HG02642 (cell line): ENCODE data around the gene RNF115.
A peak's percentile ranks its signal among the peaks of the same experiment; 100 is the strongest.
"Not testable (repeated sequence)": the region's sequence is repeated elsewhere in the genome, so short reads cannot be mapped to it uniquely, and the experiment has no call there.

Experiments
- ATAC-seq: cut with Tn5 transposase; IDR thresholded peaks from one replicate; pipeline ENCODE4 v1.9.1; 2021; ENCODE audit warnings: mild to moderate bottlenecking; ENCODE audit not compliant: unreplicated experiment, poor library complexity

Gene RNF115

DNA sequence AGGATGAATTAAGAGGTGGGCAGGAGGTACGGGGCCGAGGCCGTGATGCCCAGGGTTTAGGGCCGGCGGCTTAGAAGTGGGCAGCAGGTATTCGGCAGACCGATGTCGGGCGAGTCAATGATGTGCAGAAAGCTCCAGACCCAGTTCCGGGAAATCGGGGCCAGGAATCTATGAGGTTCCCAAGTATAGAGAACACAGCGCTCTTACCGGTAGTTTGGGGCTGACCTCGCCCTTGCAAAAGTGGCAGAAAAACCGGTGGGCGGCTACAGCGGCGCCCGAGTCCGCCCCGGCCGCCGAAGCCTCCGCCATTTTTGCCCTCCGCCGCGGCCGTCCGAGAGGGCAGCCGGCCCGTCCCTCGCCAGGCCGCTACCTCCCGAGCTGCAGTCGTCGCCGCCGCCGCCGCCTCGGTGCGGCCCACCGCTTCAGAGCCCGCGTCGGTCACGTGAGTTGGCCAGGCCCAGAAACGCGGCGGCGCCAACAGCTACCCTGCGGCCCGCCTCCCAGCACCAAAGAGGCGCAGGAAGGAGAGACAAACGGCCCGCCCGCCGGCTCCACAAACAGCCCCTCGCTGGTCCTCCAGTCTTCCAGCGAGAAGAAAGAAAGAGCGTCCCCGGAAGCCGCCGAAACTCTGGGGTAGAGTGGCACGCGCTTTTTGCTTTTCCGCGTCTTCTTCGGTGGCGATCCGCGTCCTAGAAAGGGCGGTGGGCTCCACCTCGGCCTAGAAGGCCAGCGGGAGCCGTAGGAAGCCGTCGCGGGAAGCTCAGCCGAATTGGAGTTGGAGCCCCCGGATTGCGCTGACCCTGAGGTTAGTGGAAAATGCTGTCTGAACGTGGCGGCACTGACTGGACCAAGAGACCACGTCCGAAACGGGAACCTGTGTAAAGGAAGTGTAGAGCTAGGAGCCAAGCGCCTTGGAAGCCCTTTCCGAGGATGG, at the start of gene RNF115, which contains the start of gene POLR3C:
RNF115 (minus strand) TSS at position 531 of the 934 bp plus-strand sequence; CDS start at position 309, 222 bp downstream.
POLR3C (plus strand) TSS at position 636 of the 934 bp plus-strand sequence. CDS start 1,577 bp downstream, outside the sequence.
- peak; percentile 86 for ATAC-seq

DNA sequence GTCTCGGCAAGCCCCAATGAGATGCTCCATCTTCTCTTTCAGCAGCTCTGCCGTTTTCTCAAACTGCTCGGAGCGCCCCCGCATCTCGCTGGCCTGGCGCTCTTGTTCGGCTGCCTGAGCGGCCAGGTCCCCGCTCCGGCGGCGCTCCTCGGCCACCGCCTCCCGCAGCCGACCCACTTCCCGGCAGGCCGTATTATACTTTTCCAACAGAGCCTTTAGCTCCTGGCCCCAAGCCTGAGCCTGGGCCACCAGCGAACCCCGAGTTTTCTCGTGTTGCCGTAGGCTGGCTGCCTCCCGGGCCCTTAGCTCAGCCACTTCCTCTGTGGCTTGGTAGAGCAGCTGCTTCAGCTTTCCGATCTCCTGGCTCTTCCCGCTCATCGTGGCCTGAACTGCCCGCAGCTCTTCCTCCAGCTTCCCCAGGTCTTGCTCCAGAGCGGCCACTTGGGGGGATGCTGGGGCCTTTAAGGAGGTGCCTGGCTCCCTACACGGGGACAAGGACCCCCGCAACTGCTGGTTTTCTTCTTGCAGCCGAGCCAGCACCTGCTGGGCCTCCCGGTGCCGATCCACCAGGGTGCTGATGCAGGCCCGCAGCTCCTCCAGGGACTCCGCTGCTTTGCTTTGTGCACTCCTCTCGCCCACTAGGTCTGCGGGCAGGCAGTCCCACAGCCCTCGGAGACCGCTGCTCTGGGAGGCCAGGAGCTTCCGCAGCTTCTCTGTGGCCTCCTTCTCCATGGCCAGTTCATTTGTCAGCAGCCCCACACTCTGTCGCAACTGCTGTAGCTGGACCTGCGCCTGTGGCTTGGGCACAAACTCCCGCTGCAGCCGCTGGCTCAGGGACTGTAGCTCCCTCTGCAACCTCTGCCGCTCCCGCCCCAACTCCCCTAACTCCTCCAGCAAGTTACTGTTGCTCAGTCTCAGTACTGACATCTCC, 48.4 kb upstream of the RNF115 start:
- no peak for ATAC-seq

- no peak for ATAC-seq
Measured at GRCh38 chr1:145868232-145868631, 44.3 kb upstream of the RNF115 start.

GRCh38 chr1:145863282-145864018, 39.6 kb upstream of the RNF115 start:
- ATAC-seq: no peak

GRCh38 chr1:145859491-145860023, 35.7 kb upstream of the RNF115 start:
- peak; percentile 79 for ATAC-seq

- peak; percentile 91 for ATAC-seq
Measured at GRCh38 chr1:145858901-145859490, 35.1 kb upstream of the RNF115 start, which contains the start of gene PIAS3. TSS of gene PIAS3 (minus strand) at chr1:145859081. CDS start at chr1:145858990, 91 bp downstream.

DNA sequence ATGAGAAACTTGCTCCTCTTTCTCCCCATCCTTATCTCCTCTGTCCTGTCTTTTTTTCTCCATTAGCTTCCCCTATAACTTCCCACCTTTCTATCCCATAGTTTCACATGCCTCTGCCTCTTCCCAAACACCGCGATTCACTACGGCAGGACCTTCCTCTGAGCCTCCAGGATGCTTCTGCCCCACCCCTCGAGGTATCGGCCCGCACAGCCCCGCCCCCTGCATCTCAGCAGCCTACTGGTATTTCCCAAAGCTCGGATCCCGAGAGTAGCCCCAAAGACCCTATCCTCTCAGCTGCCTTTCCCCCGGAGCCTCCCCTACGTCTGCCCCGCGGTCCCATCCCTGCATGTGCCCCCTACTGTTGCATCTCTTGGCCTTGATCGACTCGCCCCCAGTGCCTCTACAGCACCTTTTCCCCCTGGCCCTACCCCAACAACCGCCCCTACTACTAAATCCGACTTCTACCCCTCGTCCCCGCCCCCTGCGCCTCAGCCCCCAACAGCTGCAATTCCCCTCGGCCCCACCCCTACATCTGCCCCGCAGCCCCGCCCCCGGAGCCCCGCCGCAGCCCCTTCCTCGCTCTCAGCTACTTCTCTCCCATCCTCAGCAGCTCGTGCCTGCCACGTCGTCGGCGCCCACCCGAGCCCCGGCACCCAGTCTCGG, 34.5 kb upstream of the RNF115 start:
- no peak for ATAC-seq

- no peak for ATAC-seq
Measured at GRCh38 chr1:145857170-145857569, 33.3 kb upstream of the RNF115 start.

GRCh38 chr1:145855426-145855948, 31.6 kb upstream of the RNF115 start:
- no peak for ATAC-seq

GRCh38 chr1:145849356-145850160, 25.7 kb upstream of the RNF115 start:
- no peak for ATAC-seq

GRCh38 chr1:145847827-145848226, 23.9 kb upstream of the RNF115 start:
- ATAC-seq: no peak

- no peak for ATAC-seq
Measured at GRCh38 chr1:145846201-145846612, 22.3 kb upstream of the RNF115 start.

GRCh38 chr1:145845514-145846161, 21.7 kb upstream of the RNF115 start, which contains the start of gene NUDT17:
TSS of gene NUDT17 (plus strand) at chr1:145845630. CDS start at chr1:145845641, 11 bp downstream.
- ATAC-seq: peak; percentile 75

GRCh38 chr1:145845144-145845513, 21.2 kb upstream of the RNF115 start:
- peak; percentile 70 for ATAC-seq

GRCh38 chr1:145843031-145843430, 19.1 kb upstream of the RNF115 start:
- ATAC-seq: no peak

DNA sequence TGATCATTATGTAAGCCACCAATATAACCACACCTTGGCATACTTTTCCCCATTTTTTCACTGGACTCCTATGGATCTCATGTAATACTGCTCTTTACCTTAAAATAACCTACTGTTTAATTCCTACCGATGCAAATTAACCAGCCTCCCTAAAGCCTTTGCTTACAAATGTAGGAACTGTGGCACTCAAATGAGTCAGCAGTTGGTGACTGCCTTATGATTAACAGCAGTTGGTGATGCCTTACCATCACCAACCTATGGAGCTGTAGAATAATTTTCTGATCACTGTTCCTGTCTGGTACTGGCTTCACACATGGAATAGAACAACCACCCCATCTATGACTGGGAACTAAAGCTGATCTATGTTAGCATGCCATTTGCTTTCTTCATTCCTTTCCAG, 13.8 kb upstream of the RNF115 start:
- no peak for ATAC-seq

GRCh38 chr1:145830810-145831209, 6.9 kb upstream of the RNF115 start:
- not testable (repeated sequence) for ATAC-seq
